ENCODE results near the gene NPC1.

- TF ChIP-seq CTCF (IDR thresholded peaks at IDR 0.05; ENCODE audit: low read depth, low read length, missing input control) = no peak
- TF ChIP-seq MAX (IDR thresholded peaks at IDR 0.05) = no peak
- TF ChIP-seq REST (IDR thresholded peaks at IDR 0.05) = no peak
- no peak for TF ChIP-seq FOXA2 (IDR thresholded peaks at IDR 0.05)
- no peak for TF ChIP-seq GABPA (IDR thresholded peaks at IDR 0.05 in 1 of 2, conservative IDR thresholded peaks at IDR 0.05 in 1 of 2)
- TF ChIP-seq JUND (IDR thresholded peaks at IDR 0.05) = no peak
- TF ChIP-seq FOXA1 (IDR thresholded peaks at IDR 0.05) = no peak
- no peak for TF ChIP-seq TAF1 (conservative IDR thresholded peaks at IDR 0.05)
- TF ChIP-seq ZBTB33 (IDR thresholded peaks at IDR 0.05) = no peak
- no peak for TF ChIP-seq SP1 (IDR thresholded peaks at IDR 0.05)
- no peak for TF ChIP-seq YY1 (IDR thresholded peaks at IDR 0.05)
- no peak for TF ChIP-seq HNF4A (conservative IDR thresholded peaks at IDR 0.05)
These were observed 13.7 kb downstream of the NPC1 start for GRCh38 chr18:23572570-23572969.

All from liver (tissue), 3 donors.